IMR-90 (cell line): ENCODE data around the gene ZNF726. TPM values are rescaled to one million over a fixed set of nuclear protein-coding genes. Genes with fewer than 3 reads are reported as not detected.

Experiments
- ATAC-seq: fragments of 200-7000 bp; cut with Tn5 transposase; 2 replicates; pipeline ENCODE4 v1.9.1; 2020; ENCODE audit warnings: low read depth, mild to moderate bottlenecking, moderate library complexity
- BruUV-seq: library from RNA; stranded (reverse); fragments of 400-500 nt; replicated peaks from 2 replicates; lab custom pipeline; 2021; lab: Mats Ljungman, UMichigan
- CTCF ChIA-PET: fragments of 300-600 bp; formaldehyde crosslinking; extraction: SDS; loops from one replicate; lab custom pipeline; 2021; ENCODE audit warnings: antibody characterized with exemption; lab: Yijun Ruan, JAX
- POLR2A ChIA-PET: fragments of 300-600 bp; sonication (Branson Sonifier 250); formaldehyde crosslinking; loops from one replicate; lab custom pipeline; 2022; ENCODE audit warnings: antibody characterized with exemption; ENCODE audit not compliant: unreplicated experiment; lab: Charles Lee
- DNase-seq: peaks from one replicate; pipeline ENCODE4 v3.0.0; 2013
- H2AFZ ChIP-seq: replicated peaks from 2 replicates; pipeline ENCODE3; 2013; ENCODE audit warnings: low read length, mild to moderate bottlenecking; ENCODE audit not compliant: poor library complexity
- H2AK5ac ChIP-seq: 2 replicates; pipeline ENCODE4 v1.6.1; 2013; ENCODE audit warnings: low read depth, low read length, inconsistent platforms
- H2AK9ac ChIP-seq: replicated peaks from 2 replicates; pipeline ENCODE3; 2013; ENCODE audit warnings: mild to moderate bottlenecking, low read depth, low read length, moderate library complexity; ENCODE audit not compliant: poor library complexity
- H2BK120ac ChIP-seq: 2 replicates; pipeline ENCODE4 v1.6.1; 2013; ENCODE audit warnings: low read depth, low read length, inconsistent platforms
- H2BK15ac ChIP-seq: 3 replicates; pipeline ENCODE4 v1.6.1; 2013; ENCODE audit warnings: low read depth, low read length, inconsistent platforms
- H2BK20ac ChIP-seq: 2 replicates; pipeline ENCODE4 v1.6.1; 2013; ENCODE audit warnings: low read depth, mild to moderate bottlenecking, inconsistent platforms, low read length, moderate library complexity
- H2BK5ac ChIP-seq: 2 replicates; pipeline ENCODE4 v1.6.1; 2013; ENCODE audit warnings: mild to moderate bottlenecking, low read depth, low read length, inconsistent platforms; ENCODE audit not compliant: poor library complexity, severe bottlenecking
- H3K14ac ChIP-seq: replicated peaks from 2 replicates; pipeline ENCODE4 v1.6.1; 2013; ENCODE audit warnings: low read depth, low read length, inconsistent platforms
- H3K18ac ChIP-seq: 2 replicates; pipeline ENCODE4 v1.6.1; 2013; ENCODE audit warnings: low read depth, low read length, control low read depth
- H3K23ac ChIP-seq: 2 replicates; pipeline ENCODE4 v1.6.1; 2013; ENCODE audit warnings: low read depth, low read length, inconsistent platforms
- H3K27ac ChIP-seq: 2 replicates; pipeline ENCODE4 v1.5.1; 2013; ENCODE audit warnings: mild to moderate bottlenecking, control low read depth, low read length; ENCODE audit not compliant: insufficient read depth
- H3K27me3 ChIP-seq: 2 replicates; pipeline ENCODE4 v1.6.1; 2013; ENCODE audit warnings: low read length; ENCODE audit not compliant: control insufficient read depth, insufficient read depth
- H3K36me3 ChIP-seq: 2 replicates; pipeline ENCODE4 v1.6.1; 2013; ENCODE audit warnings: low read length, mixed read lengths; ENCODE audit not compliant: control insufficient read depth, insufficient read depth
- H3K4ac ChIP-seq: 2 replicates; pipeline ENCODE4 v1.6.1; 2013; ENCODE audit warnings: low read depth, low read length, inconsistent platforms
- H3K4me1 ChIP-seq: 2 replicates; pipeline ENCODE4 v1.6.1; 2013; ENCODE audit warnings: low read length, mixed read lengths; ENCODE audit not compliant: control insufficient read depth, insufficient read depth
- H3K4me2 ChIP-seq: 2 replicates; pipeline ENCODE4 v1.6.1; 2013; ENCODE audit warnings: low read depth, mild to moderate bottlenecking, control low read depth, low read length, moderate library complexity
- H3K4me3 ChIP-seq: 2 replicates; pipeline ENCODE4 v1.5.1; 2013; ENCODE audit warnings: low read depth, mild to moderate bottlenecking, control low read depth, low read length, moderate library complexity; ENCODE audit not compliant: insufficient read depth
- H3K56ac ChIP-seq: 2 replicates; pipeline ENCODE4 v1.6.1; 2013; ENCODE audit warnings: low read length, inconsistent platforms; ENCODE audit not compliant: insufficient read depth; ENCODE audit errors: extremely low read depth
- H3K79me1 ChIP-seq, 2 experiments: 2 replicates each; pipeline ENCODE4 v1.6.1; 2013; ENCODE audit warnings: low read length in 2 of 2, inconsistent platforms in 1 of 2, low read depth in 1 of 2
- H3K9ac ChIP-seq: 2 replicates; pipeline ENCODE4 v1.6.1; 2013; ENCODE audit warnings: low read depth, low read length, control low read depth
- H3K9me1 ChIP-seq: 2 replicates; pipeline ENCODE4 v1.6.1; 2013; ENCODE audit warnings: low read length, inconsistent platforms; ENCODE audit not compliant: insufficient read depth
- H3K9me3 ChIP-seq: 2 replicates; pipeline ENCODE4 v1.6.1; 2013; ENCODE audit warnings: low read length; ENCODE audit not compliant: control insufficient read depth, insufficient read depth
- H4K20me1 ChIP-seq: 2 replicates; pipeline ENCODE4 v1.6.1; 2013; ENCODE audit warnings: low read length, inconsistent platforms; ENCODE audit not compliant: insufficient read depth
- H4K5ac ChIP-seq: 2 replicates; pipeline ENCODE4 v1.6.1; 2013; ENCODE audit warnings: mild to moderate bottlenecking, low read depth, low read length, control low read depth
- H4K8ac ChIP-seq, 2 experiments: 2 replicates each; pipeline ENCODE4 v1.6.1; 2013; ENCODE audit warnings: low read depth in 2 of 2, low read length in 2 of 2, control low read depth in 1 of 2, inconsistent platforms in 1 of 2
- H4K91ac ChIP-seq: 2 replicates; pipeline ENCODE4 v1.6.1; 2013; ENCODE audit warnings: low read depth, low read length, inconsistent platforms; ENCODE audit not compliant: insufficient read depth
- CEBPB ChIP-seq: IDR thresholded peaks from 2 replicates; pipeline ENCODE4 v1.6.1; 2012; ENCODE audit warnings: low read depth, low read length, improper control_type of control experiment
- CTCF ChIP-seq: conservative IDR thresholded peaks from 2 replicates; pipeline ENCODE4 v1.5.1; 2012; ENCODE audit warnings: mild to moderate bottlenecking, low read depth, low read length, improper control_type of control experiment
- ELK1 ChIP-seq: fragments of 150-350 bp; IDR thresholded peaks from 2 replicates; pipeline ENCODE4 v1.6.1; 2016; ENCODE audit warnings: low read depth, mild to moderate bottlenecking, low read length, moderate library complexity, borderline replicate concordance
- MAFK ChIP-seq: IDR thresholded peaks from 2 replicates; pipeline ENCODE4 v1.6.1; 2012; ENCODE audit warnings: low read depth, low read length, improper control_type of control experiment
- MAZ ChIP-seq: IDR thresholded peaks from 2 replicates; pipeline ENCODE4 v1.6.1; 2012; ENCODE audit warnings: low read depth, mild to moderate bottlenecking, low read length, improper control_type of control experiment, moderate library complexity, borderline replicate concordance
- MXI1 ChIP-seq: IDR thresholded peaks from 2 replicates; pipeline ENCODE4 v1.6.1; 2012; ENCODE audit warnings: low read depth, mild to moderate bottlenecking, low read length, moderate library complexity, borderline replicate concordance
- NFE2L2 ChIP-seq: fragments of 150-350 bp; IDR thresholded peaks from 2 replicates; pipeline ENCODE4 v1.6.1; 2016; ENCODE audit warnings: low read depth, mild to moderate bottlenecking, low read length
- RAD21 ChIP-seq: IDR thresholded peaks from 2 replicates; pipeline ENCODE4 v1.6.1; 2012; ENCODE audit warnings: low read length, improper control_type of control experiment
- SMC3 ChIP-seq: fragments of 150-350 bp; IDR thresholded peaks from 2 replicates; pipeline ENCODE4 v1.6.1; 2016; ENCODE audit warnings: low read depth, mild to moderate bottlenecking, antibody characterized with exemption, low read length, moderate library complexity
- WGBS, 2 experiments: methylation state at CpG; one replicate each; pipeline versions ENCODE4 v1.1.5 to v1.1.7; 2013; ENCODE audit warnings: missing lambda C conversion rate in 2 of 2; ENCODE audit not compliant: insufficient read length in 1 of 2; ENCODE audit errors: extremely low coverage in 2 of 2; 5-methylcytosine and 5-hydroxymethylcytosine counted together
- dilution Hi-C: fragments of 300-500 bp; cut with HindIII; formaldehyde crosslinking; loops from one replicate; pipeline ENCODE4 v1.14.3; 2018; ENCODE audit warnings: low sequenced_read_pairs; ENCODE audit not compliant: unreplicated experiment
- in situ Hi-C: fragments of 300-500 bp; cut with MboI; formaldehyde crosslinking; loops from 3 replicates; pipeline ENCODE4 v1.14.3; 2019; ENCODE audit warnings: low sequenced_read_pairs, inconsistent platforms, mixed read lengths
- intact Hi-C: fragments of 100-400 bp; cut with micrococcal nuclease; formaldehyde crosslinking; loops from 2 replicates; pipeline ENCODE4 v1.10.0; 2022
- polyA plus RNA-seq, 3 experiments: library from polyadenylated mRNA; depleted of rRNA; stranded (reverse); fragments of >200 nt; gene quantifications; 2 replicates each; pipeline ENCODE4 v1.2.3, GENCODE V29; 2012; ENCODE audit warnings: low replicate concordance in 1 of 3
- total RNA-seq: library from RNA; depleted of rRNA; stranded (reverse); fragments of >200 nt; gene quantifications from 2 replicates; pipeline ENCODE4 v1.2.3, GENCODE V29; 2012
- TF ChIP-seq, protein P1 (sequence below): fragments of 150-350 bp; IDR thresholded peaks from 2 replicates; pipeline ENCODE4 v1.6.1; 2017; ENCODE audit warnings: mild to moderate bottlenecking, antibody characterized with exemption, low read length, low read depth

The ZNF726 gene
- total and polyA plus RNA-seq, 2 of the 4 experiments (the other 2 are of a cell fraction): 1.2 to 2.0 TPM

- no peaks in the 10 kb centered on the region for H3K4me1 ChIP-seq
- dilution Hi-C loops: no loop called here
- H3K18ac ChIP-seq: no peak overlapping the region
- H2AK9ac ChIP-seq: no peak overlapping the region
- H4K8ac ChIP-seq: no peak overlapping the region
- no peak overlapping the region for H2BK120ac ChIP-seq
- no peaks in the 10 kb centered on the region for H3K27me3 ChIP-seq
- intact Hi-C loops: no loop called here
- no peak overlapping the region for H2BK15ac ChIP-seq
- BruUV-seq: no TSS peak
- H3K9me3 ChIP-seq: peaks cover 6% of the 10 kb centered on the region
- no peak overlapping the region for H3K27ac ChIP-seq
- H4K5ac ChIP-seq: no peak overlapping the region
- ChIA-PET POLR2A (no interaction called here), CTCF (no interaction called here)
- H3K23ac ChIP-seq: no peak overlapping the region
- no peak overlapping the region for H2BK5ac ChIP-seq
- no peak overlapping the region for H4K91ac ChIP-seq
- H3K56ac ChIP-seq: no peak overlapping the region
- no peaks in the 10 kb centered on the region for H3K9me1 ChIP-seq
- H3K9ac ChIP-seq: no peak overlapping the region
- no peaks in the 10 kb centered on the region for H4K20me1 ChIP-seq
- TF ChIP-seq ELK1 (no peak), NFE2L2 (no peak), MAFK (no peak), CEBPB (no peak), RAD21 (no peak), SMC3 (no peak), CTCF (no peak), MXI1 (no peak), MAZ (no peak)
- TF ChIP-seq, protein P1, sequence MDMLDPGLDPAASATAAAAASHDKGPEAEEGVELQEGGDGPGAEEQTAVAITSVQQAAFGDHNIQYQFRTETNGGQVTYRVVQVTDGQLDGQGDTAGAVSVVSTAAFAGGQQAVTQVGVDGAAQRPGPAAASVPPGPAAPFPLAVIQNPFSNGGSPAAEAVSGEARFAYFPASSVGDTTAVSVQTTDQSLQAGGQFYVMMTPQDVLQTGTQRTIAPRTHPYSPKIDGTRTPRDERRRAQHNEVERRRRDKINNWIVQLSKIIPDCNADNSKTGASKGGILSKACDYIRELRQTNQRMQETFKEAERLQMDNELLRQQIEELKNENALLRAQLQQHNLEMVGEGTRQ: no peak
- H3K79me1 ChIP-seq: no peaks in the 10 kb centered on the region
- no peaks in the 10 kb centered on the region for H3K36me3 ChIP-seq
- H2BK20ac ChIP-seq: no peak overlapping the region
- H3K14ac ChIP-seq: no peak overlapping the region
- H2AK5ac ChIP-seq: no peak overlapping the region
- no peak overlapping the region for H3K4ac ChIP-seq
- WGBS, 2 experiments: 75% methylated on average over 2 of the region's 2 CpGs; no CpG with 5 or more reads in 1 of the 2 experiments
- H3K4me3 ChIP-seq: no peak overlapping the region
- DNase-seq (no peak), ATAC-seq (no peak)
- no peak overlapping the region for H2AFZ ChIP-seq
- in situ Hi-C loops: no loop called here
- H3K4me2 ChIP-seq: no peak overlapping the region
Measured at GRCh38 chr19:23884363-23884762, 30.3 kb upstream of the ZNF726 start.
